Suprapubic skin (tissue), 4 donors: ENCODE results near the gene NIP7.

Source experiments
- EP300 ChIP-seq: sonication (generic); formaldehyde crosslinking; IDR thresholded peaks from one replicate; pipeline ENCODE4 v1.6.1; 2017; ENCODE audit warnings: antibody characterized with exemption
- POLR2A ChIP-seq, 2 donors: fragments of 450-650 bp; IDR thresholded peaks; one replicate each; pipeline ENCODE4 v1.6.1; 2017; ENCODE audit warnings: antibody characterized with exemption in 2 of 2, mild to moderate bottlenecking in 2 of 2, moderate library complexity in 2 of 2
- POLR2AphosphoS5 ChIP-seq, 3 donors: sonication (generic); formaldehyde crosslinking; IDR thresholded peaks; one replicate each; pipeline ENCODE4 v1.6.1; 2017; ENCODE audit warnings: antibody characterized with exemption in 3 of 3
- TF ChIP-seq, protein P1 (sequence below), 2 donors: fragments of 200-600 bp in 1 of 2; fragments of 450-650 bp in 1 of 2; sonication (generic) in 1 of 2; IDR thresholded peaks; one replicate each; pipeline ENCODE4 v1.5.1; 2016 to 2019; ENCODE audit warnings: antibody characterized with exemption in 2 of 2, mild to moderate bottlenecking in 1 of 2, moderate library complexity in 1 of 2

DNA sequence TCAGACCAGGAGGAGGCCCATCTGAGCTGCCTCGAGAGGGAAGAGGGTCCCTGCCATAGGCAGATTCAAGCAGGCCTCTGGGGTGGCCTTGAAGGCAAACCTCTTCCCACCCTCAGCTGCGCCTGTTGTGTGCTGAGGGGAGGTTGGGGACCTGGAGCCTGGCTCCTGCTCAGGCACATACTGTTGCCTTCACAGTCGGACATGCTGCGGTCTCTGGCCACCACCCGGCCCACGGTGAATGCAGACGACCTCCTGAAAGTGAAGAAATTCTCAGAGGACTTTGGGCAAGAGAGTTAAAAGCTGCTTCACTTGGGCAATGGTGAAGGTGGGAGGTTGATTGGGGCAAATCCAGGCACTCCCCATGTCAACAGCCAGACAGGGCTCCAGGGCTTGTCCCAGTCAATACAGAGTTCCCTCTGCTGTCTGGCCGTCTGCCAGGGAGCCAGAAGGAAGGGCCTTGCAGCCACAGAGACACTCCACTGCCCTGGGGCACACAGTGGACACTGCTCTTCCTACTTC is 15.5 kb upstream of the NIP7 start:
- TF ChIP-seq, protein P1, sequence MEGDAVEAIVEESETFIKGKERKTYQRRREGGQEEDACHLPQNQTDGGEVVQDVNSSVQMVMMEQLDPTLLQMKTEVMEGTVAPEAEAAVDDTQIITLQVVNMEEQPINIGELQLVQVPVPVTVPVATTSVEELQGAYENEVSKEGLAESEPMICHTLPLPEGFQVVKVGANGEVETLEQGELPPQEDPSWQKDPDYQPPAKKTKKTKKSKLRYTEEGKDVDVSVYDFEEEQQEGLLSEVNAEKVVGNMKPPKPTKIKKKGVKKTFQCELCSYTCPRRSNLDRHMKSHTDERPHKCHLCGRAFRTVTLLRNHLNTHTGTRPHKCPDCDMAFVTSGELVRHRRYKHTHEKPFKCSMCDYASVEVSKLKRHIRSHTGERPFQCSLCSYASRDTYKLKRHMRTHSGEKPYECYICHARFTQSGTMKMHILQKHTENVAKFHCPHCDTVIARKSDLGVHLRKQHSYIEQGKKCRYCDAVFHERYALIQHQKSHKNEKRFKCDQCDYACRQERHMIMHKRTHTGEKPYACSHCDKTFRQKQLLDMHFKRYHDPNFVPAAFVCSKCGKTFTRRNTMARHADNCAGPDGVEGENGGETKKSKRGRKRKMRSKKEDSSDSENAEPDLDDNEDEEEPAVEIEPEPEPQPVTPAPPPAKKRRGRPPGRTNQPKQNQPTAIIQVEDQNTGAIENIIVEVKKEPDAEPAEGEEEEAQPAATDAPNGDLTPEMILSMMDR (IDR thresholded peaks at IDR 0.05) = no peak
- TF ChIP-seq POLR2AphosphoS5 (IDR thresholded peaks at IDR 0.05) (no peak), POLR2A (IDR thresholded peaks at IDR 0.05) (no peak), EP300 (no peak)
